ENCODE measurements around the gene CSTF1.
A peak's percentile ranks its signal among the peaks of the same experiment; 100 is the strongest.

CSTF1 gene

DNA sequence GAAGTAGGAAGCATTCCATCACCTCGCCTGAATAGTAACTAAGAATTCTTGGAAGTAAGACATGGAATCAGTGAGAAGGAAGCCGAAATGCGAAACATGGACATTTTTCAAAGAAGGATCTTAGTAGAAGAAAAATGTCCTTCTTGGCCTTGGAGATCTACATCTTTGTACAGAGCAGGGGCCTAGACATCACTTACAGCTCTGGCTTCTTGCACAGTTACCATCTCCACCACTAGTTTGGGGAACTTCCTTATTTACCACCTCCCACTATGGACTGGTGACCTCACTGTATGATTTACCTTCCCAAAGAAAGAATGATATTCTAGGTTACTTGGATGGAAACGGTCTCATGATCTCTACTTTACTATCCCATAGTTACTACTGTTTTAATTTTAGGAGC is 35.4 kb downstream of the CSTF1 start:
- no peak for DNase-seq

- DNase-seq = no peak
Measured at GRCh38 chr20:56428410-56428809, 36.0 kb downstream of the CSTF1 start.

DNA sequence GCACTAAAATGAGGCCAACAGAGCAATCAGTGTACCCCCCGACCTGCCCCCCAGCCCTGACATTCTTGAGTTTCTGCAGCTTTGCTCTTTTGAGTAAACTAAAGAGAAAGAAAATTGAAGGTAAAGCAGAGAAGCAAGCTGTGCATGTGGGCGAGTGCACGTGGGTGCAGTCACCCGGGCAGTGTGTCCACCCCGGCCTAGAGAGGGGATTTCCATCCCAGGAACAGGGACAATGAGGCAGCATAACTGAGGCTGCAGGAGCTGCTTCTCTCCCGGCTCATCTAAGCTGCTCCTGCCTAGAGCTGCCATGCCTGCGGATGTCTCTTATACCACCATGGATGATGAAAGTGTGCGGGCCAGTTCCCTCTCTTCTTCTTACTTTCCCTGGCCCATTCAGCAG is 36.4 kb downstream of the CSTF1 start:
- no peak for DNase-seq

- no peak for DNase-seq
Measured at GRCh38 chr20:56429502-56429901, 37.1 kb downstream of the CSTF1 start.

DNA sequence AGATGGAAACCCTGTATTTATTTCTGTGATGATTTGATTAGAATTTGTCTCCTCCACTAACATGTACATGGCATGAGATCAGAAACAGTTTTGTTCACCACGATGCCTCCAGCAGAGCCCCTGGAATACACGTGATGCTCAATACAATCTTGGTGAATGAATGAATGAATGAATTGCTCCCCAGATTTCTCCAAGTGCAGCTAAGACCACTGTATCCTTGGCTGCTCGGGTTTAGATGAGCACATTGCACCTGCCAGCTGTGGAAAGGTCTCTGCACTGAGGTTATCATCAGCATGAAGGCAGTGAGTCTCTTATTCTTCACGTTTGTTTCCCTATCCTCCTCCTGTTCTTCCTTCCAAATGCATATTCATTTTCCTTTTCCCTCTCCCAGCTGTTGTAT is 37.5 kb downstream of the CSTF1 start:
- DNase-seq = no peak

- DNase-seq = no peak
Measured at GRCh38 chr20:56430461-56430860, 38.0 kb downstream of the CSTF1 start.

DNA sequence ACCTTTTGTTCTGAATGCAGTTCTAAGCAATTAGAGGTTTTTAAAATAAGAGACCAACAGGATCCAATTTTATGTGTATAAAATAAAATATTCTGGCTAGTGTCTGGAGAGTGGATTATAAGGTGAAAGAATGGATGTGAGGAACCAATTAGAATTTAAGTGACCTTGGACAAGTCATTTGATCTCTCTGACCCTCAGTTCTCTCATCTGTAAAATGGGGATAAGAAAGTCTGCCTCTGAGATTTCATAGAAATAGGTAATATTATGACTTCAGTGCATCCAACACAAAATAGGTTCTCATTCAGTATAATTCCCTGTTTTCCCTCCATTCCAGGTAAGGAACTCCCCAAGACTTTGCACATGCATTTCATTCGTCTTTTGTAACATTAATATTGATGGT is 38.5 kb downstream of the CSTF1 start:
- DNase-seq = no peak

- DNase-seq = no peak
Measured at GRCh38 chr20:56431471-56431870, 39.0 kb downstream of the CSTF1 start.

- no peak for DNase-seq
Measured at GRCh38 chr20:56433221-56433879, 40.9 kb downstream of the CSTF1 start.

DNA sequence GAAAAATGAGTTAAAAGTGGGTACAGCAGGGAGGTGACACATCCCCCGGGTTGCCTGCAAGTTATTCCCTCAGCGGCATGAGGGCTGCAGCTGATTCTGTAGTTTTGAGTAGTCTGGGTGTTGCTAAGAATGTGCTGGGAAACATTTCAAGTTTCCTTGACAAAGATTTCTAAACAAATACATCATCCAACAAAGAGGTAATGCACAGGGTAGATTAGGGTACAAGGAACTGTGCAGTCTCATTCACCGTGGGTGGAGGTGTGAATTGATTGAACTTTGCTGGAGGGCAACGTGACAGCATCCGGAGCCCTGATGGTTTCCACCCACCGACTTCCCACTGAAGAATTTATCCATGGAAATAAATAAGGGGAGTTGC is 41.4 kb downstream of the CSTF1 start:
- peak in 2 of 58 donors; percentile 13 to 14 for DNase-seq

- DNase-seq = no peak
Measured at GRCh38 chr20:56437196-56437960, 44.9 kb downstream of the CSTF1 start.

DNA sequence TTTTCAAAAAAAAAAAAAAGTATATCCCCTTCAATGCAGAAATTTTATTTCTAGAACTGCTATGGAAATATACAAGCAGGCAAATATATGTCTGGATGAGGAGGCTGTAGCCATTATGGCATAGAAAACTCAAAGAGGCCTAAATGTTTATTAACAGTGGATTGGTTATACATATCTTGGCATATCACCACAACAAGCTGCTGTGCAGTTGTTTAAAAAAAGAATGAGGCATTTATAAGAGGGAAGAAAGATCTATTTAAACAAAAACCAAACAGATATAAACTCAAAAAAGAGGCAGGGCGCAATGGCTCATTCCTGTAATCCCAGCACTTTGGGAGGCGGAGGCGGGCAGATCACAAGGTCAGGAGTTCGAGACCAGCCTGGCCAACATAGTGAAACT is 45.8 kb downstream of the CSTF1 start:
- DNase-seq = no peak

GRCh38 chr20:56439771-56440291 is 47.4 kb downstream of the CSTF1 start:
- DNase-seq = no peak

DNA sequence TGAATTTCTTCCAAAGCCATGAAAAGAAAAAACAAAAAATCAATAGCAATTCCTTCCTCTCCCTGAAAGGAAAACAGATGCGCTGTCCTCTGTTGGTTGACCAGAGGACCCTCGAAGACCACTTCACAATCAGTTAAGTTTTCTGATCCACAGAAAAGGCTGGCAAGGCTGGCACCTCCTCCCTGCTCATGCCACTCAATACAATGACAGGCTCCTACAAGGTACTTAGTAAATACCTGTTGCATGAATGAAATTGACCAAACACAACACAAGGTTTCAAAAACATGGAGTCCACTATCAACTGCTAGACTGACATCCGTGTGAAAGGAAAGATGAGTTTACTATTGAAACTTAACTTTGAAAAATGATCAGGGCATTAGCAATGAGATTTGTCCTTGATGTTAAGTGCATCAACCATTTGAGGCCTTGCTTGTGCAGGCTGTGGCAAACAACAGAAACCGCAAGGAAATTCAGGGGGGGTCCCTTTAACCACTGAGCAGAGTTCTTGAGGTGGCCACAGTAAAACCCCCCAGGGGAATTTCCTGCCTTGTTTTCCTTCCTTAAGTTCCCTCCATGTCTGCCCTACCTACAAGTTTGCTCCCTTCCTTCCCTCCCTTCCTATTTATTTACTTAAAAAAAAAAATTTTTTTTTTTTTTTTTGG is 48.0 kb downstream of the CSTF1 start:
- DNase-seq = no peak

GRCh38 chr20:56442389-56443365 is 50.2 kb downstream of the CSTF1 start:
- no peak for DNase-seq

DNA sequence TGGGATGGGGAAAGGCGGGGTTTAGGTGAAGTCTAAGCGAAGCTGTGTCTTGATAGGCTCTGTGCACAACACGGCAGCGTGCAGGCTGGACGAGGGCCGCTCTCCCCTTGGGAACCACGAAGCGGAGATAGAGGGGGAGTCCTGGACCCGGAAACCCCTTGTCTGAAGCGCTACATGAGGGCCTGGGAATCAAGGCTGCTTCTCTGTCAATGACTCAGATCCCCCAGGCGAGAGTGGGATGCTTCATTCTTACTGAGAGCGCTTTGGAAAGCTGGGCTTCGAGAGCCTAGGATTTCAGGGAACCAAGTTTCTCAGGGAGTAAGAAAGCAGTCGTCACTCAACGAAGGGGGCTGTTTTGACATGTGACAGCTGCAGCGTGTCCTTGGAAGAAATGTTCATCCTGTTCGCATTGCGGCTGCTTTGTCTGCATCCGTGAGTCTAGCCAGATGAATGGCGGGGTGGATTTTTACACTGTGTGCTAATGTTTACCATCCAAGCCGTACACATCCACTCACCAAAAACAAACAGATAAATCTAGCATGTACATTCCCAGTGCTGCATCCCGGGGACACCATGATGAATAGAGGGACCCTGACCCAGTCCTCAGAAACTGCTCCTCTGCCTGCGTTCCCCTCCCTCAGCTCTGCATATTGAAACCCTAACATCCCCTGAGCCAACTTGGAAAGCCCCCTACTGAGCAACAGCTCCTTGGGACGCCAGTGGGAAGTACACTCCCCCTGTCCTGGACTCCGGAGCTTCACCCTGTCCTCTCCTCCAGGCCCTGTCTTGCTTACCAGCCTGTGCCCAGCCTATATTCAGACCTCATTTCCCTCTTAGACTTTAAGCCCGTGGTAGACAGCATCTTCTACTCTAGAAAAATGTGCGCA is 51.5 kb downstream of the CSTF1 start:
- peak in 2 of 58 donors; percentile 6 to 29 for DNase-seq

DNA sequence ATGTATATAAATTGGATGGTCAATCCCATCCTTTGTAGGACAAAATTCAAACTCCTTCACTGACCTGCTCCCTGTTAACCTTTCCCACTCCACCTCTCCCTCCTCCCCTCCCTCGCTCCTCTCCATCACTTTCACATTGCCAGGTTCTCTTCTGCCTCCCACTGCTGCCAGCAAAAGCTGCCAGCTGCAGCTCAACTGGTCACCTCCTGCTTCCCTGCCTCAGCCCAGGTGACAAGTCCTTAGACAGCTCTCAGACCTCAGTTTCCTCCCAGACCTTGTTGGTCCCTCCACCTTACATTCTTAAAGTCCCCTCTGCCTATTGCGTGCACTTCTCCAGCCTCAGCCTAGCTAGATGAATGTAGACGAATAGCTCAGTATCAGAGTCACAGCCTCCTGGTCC is 52.7 kb downstream of the CSTF1 start:
- DNase-seq = no peak

DNA sequence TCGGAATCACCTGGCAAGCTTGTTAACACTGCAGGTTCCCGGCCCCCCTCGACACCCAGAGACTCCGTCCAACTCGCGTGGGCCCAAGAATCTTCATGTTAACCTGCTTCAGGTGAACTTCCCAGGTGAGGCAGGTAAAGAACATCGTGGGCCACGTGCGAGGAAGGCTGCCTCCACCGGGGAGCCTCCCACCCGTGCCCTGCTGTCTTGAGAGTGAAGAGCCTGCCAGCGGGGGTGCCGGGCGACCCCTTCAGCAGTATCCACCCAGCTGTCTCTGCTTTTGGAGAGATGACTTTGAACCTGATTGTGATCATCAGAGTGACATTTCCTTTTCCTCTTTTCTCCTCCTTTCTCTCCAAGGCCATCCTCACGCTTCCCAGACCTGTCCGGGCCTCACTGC is 53.1 kb downstream of the CSTF1 start:
- no peak for DNase-seq

DNA sequence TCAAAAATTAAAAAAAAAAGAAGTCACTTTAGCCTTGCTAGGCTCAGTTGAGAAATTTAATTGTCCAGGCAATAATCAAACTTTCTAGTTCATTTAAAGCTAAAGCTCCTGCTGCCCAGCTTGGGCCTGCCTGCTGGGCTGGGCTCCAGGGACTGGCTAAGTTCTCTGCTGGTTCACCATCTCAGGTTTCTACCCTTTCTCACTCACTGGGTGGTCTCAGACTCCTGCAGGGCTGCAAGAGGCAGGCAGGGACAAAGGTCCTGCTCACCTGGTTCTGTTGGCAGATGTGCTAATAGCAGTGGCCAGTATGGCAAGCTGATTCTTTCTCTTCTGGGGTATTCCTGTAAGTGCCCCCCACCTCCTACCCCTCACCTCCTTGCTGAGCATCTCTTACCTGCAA is 54.8 kb downstream of the CSTF1 start:
- no peak for DNase-seq

- no peak for DNase-seq
Measured at GRCh38 chr20:56449459-56449858, 57.0 kb downstream of the CSTF1 start.
